A673 (cell line): ENCODE data around the gene GAB1.

Source experiments
- CTCF ChIP-seq: fragments of 300-800, 200-600 bp; sonication (generic); conservative IDR thresholded peaks from 2 replicates; pipeline ENCODE4 v1.5.1; 2017; ENCODE audit warnings: low read depth, mild to moderate bottlenecking, antibody characterized with exemption, low read length, moderate library complexity, mixed read lengths
- EZH2 ChIP-seq: fragments of 200-600 bp; sonication (generic); IDR thresholded peaks from 2 replicates; pipeline ENCODE4 v1.6.1; 2017; ENCODE audit warnings: borderline replicate concordance, low read depth, mild to moderate bottlenecking, mixed read lengths, antibody characterized with exemption, low read length; ENCODE audit not compliant: poor library complexity, severe bottlenecking

GRCh38 chr4:143351774-143352451 is 15.2 kb downstream of the GAB1 start:
- TF ChIP-seq CTCF = no peak
- no peak for TF ChIP-seq EZH2
